MCF 10A (cell line): ENCODE data around the gene RACGAP1. TPM values are rescaled to one million over a fixed set of nuclear protein-coding genes. Genes with fewer than 3 reads are reported as not detected.

Experiments used
- BruUV-seq: library from RNA; stranded (reverse); fragments of 400-500 nt; replicated peaks from 2 replicates; lab custom pipeline; 2021; lab: Mats Ljungman, UMichigan
- CTCF ChIA-PET: fragments of 300-600 bp; sonication (Branson Sonifier 250); formaldehyde crosslinking; extraction: SDS; loops from one replicate; lab custom pipeline; 2021; ENCODE audit warnings: antibody characterized with exemption, inconsistent platforms; lab: Yijun Ruan, JAX
- POLR2A ChIA-PET: fragments of 300-600, 350-650 bp; sonication (Branson Sonifier 250); formaldehyde crosslinking; extraction: SDS; loops from one replicate; lab custom pipeline; 2020; ENCODE audit warnings: antibody characterized with exemption, inconsistent platforms; lab: Yijun Ruan, JAX
- DNase-seq: peaks from one replicate; pipeline ENCODE4 v3.0.0-alpha.2; 2018; ENCODE audit not compliant: unreplicated experiment
- H3K27ac Mint-ChIP-seq: one replicate; pipeline ENCODE4 v1.8.0; 2022; ENCODE audit warnings: mild to moderate bottlenecking, low read depth, mixed read lengths; ENCODE audit not compliant: unreplicated experiment
- H3K27me3 Mint-ChIP-seq: one replicate; pipeline ENCODE4 v1.8.0; 2022; ENCODE audit warnings: mixed read lengths; ENCODE audit not compliant: insufficient read depth, unreplicated experiment
- H3K36me3 Mint-ChIP-seq: one replicate; pipeline ENCODE4 v1.8.0; 2022; ENCODE audit warnings: mild to moderate bottlenecking, moderate library complexity, mixed read lengths; ENCODE audit not compliant: insufficient read depth, unreplicated experiment
- H3K4me1 Mint-ChIP-seq: one replicate; pipeline ENCODE4 v1.8.0; 2022; ENCODE audit warnings: mixed read lengths; ENCODE audit not compliant: insufficient read depth, unreplicated experiment
- H3K4me3 Mint-ChIP-seq: one replicate; pipeline ENCODE4 v1.8.0; 2022; ENCODE audit warnings: mild to moderate bottlenecking, moderate library complexity, mixed read lengths; ENCODE audit not compliant: unreplicated experiment
- H3K9me3 Mint-ChIP-seq: one replicate; pipeline ENCODE4 v1.8.0; 2022; ENCODE audit warnings: mixed read lengths; ENCODE audit not compliant: unreplicated experiment
- CTCF ChIP-seq: fragments of 200-600 bp; IDR thresholded peaks from one replicate; pipeline ENCODE4 v1.8.0; 2022; ENCODE audit warnings: antibody characterized with exemption, mild to moderate bottlenecking; ENCODE audit not compliant: unreplicated experiment
- intact Hi-C: fragments of 100-400 bp; cut with micrococcal nuclease; formaldehyde crosslinking; loops from 2 replicates; pipeline ENCODE4 v1.14.1; 2022
- total RNA-seq: library from RNA; stranded (reverse); gene quantifications from 2 replicates; pipeline ENCODE4 v1.2.3, GENCODE V29; 2022

RACGAP1 gene
- total RNA-seq, 1 experiment from 2014 or later: 67.9 TPM

GRCh38 chr12:49956663-49957569, 68.4 kb downstream of the RACGAP1 start:
- Mint-ChIP-seq H3K27me3 (no peaks in the 10 kb centered on the region), H3K27ac (no peak overlapping the region), H3K4me3 (no peak overlapping the region), H3K4me1 (peaks cover 25% of the 10 kb centered on the region), H3K9me3 (no peaks in the 10 kb centered on the region), H3K36me3 (peaks cover 8% of the 10 kb centered on the region)
- BruUV-seq: no TSS peak
- ChIA-PET CTCF (interaction anchor here (0.7 to 1.1 kb wide), 2 partner anchors 10 to 101 kb away, joined by 3 to 7 read pairs; no protein-coding TSS in a partner anchor), POLR2A (no interaction called here)
- no peak for TF ChIP-seq CTCF
- intact Hi-C loops: no loop called here
- no peak for DNase-seq

- ChIA-PET CTCF (interaction anchor here (0.6 to 1.3 kb wide), 3 partner anchors 11 to 976 kb away, joined by 3 to 7 read pairs (median 3); no protein-coding TSS in a partner anchor), POLR2A (no interaction called here)
- intact Hi-C loops: no loop called here
- Mint-ChIP-seq H3K27me3 (no peaks in the 10 kb centered on the region), H3K27ac (no peak overlapping the region), H3K4me1 (peaks cover 25% of the 10 kb centered on the region), H3K36me3 (peaks cover 8% of the 10 kb centered on the region), H3K9me3 (no peaks in the 10 kb centered on the region), H3K4me3 (no peak overlapping the region)
- DNase-seq: no peak
- BruUV-seq: no TSS peak
- no peak for TF ChIP-seq CTCF
Observed at GRCh38 chr12:49955899-49956662, 69.2 kb downstream of the RACGAP1 start.

- CTCF ChIA-PET: interaction anchor here (0.9 to 1.9 kb wide), 4 partner anchors 9 to 100 kb away, joined by 3 to 7 read pairs (median 5); no protein-coding TSS in a partner anchor
- intact Hi-C loops: no loop called here
- Mint-ChIP-seq H3K4me1 (peaks cover 17% of the 10 kb centered on the region), H3K27me3 (no peaks in the 10 kb centered on the region), H3K36me3 (peaks cover 2% of the 10 kb centered on the region), H3K9me3 (no peaks in the 10 kb centered on the region), H3K27ac (no peak overlapping the region), H3K4me3 (no peak overlapping the region)
- BruUV-seq: no TSS peak
- TF ChIP-seq CTCF: no peak
- POLR2A ChIA-PET: no interaction called here
- DNase-seq: no peak
Observed at GRCh38 chr12:49954863-49955830, 70.1 kb downstream of the RACGAP1 start.
